Keratinocyte (primary cell): Measurements from ENCODE around the gene ERC2.

ENCODE experiments used
- CTCF ChIP-seq, 3 experiments: IDR thresholded peaks in 1 of 3; conservative IDR thresholded peaks in 1 of 3; optimal IDR thresholded peaks in 1 of 3; 2 replicates in 2 of 3; 3 replicates in 1 of 3; pipeline versions ENCODE3 to v1.5.1; 2011; ENCODE audit warnings: low read length in 3 of 3, mild to moderate bottlenecking in 3 of 3, moderate library complexity in 2 of 3, control low read depth in 1 of 3, inconsistent platforms in 1 of 3; ENCODE audit not compliant: insufficient read depth in 2 of 3; ENCODE audit errors: extremely low read depth in 1 of 3
- EZH2 ChIP-seq: IDR thresholded peaks from one replicate; pipeline ENCODE4 v1.6.1; 2012; ENCODE audit warnings: inconsistent platforms, mild to moderate bottlenecking, low read length, moderate library complexity

- no peak for TF ChIP-seq CTCF (optimal IDR thresholded peaks at IDR 0.05 in 1 of 3, IDR thresholded peaks at IDR 0.05 in 1 of 3, conservative IDR thresholded peaks at IDR 0.05 in 1 of 3; ENCODE audit: extremely low read depth in 1 of 3, insufficient read depth in 2 of 3, low read length in 3 of 3)
- no peak for TF ChIP-seq EZH2
Observed at GRCh38 chr3:55519019-55519418, 949.2 kb downstream of the ERC2 start.
